Activated CD8-positive, alpha-beta memory T cell treated with anti-CD3 and anti-CD28 coated beads, Interleukin-2, amount 50 U/mL, for 48 hours (primary cell): ENCODE data around the gene OSTN.

Source experiments
- DNase-seq: peaks from one replicate; pipeline ENCODE4 v3.0.0-alpha.2; 2020

The OSTN gene

DNA sequence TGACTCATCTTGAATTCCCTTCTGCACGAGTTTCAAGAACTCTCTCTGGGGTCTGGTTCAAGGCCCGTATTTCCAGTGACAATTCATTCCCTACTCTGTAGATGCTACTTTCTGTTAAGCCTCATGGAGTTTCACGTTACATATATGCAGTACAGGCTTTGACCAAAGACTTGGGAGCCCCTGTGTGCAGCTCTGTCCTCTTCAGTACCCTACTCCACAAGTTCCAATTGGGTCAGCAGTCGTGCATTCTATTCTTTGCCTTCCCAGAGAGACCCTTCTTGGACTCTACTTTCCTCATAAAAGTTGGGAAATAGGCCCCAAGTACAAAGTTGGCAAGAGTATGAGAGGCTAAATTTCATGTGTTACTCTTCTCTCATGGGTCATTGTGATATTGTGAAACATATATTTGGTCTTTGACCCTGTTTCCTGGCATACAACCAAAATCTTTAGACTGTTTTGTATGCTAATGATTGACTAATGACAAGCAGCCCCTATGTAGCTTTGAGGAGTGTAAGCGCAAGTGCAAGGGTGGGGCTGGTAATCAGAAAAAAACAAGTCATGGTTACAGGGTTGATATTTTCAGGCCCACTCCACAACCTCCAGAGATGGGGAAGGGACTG lies 115.2 kb downstream of the OSTN start:
- no peak for DNase-seq
